GM23338 (cell line): ENCODE measurements around the gene DHX30.

Experiments
- CTCF ChIP-seq, 2 experiments: fragments of 200-600 bp in 1 of 2; sonication (generic) in 1 of 2; conservative IDR thresholded peaks; 2 replicates each; pipeline versions ENCODE4 v1.5.1 to v1.6.1; 2016 to 2017; ENCODE audit warnings: antibody characterized with exemption in 2 of 2, low read depth in 2 of 2, mild to moderate bottlenecking in 2 of 2, moderate library complexity in 1 of 2
- JUNB ChIP-seq: IDR thresholded peaks from one replicate; pipeline ENCODE4 v1.6.1; 2016; ENCODE audit warnings: antibody characterized with exemption; ENCODE audit not compliant: unreplicated experiment
- POLR2AphosphoS5 ChIP-seq: IDR thresholded peaks from 2 replicates; pipeline ENCODE4 v1.6.1; 2016; ENCODE audit warnings: antibody characterized with exemption, low read depth
- REST ChIP-seq: IDR thresholded peaks from one replicate; pipeline ENCODE4 v1.6.1; 2018; ENCODE audit warnings: antibody characterized with exemption; ENCODE audit not compliant: unreplicated experiment

GRCh38 chr3:47825590-47825989 is 22.7 kb downstream of the DHX30 start:
- TF ChIP-seq CTCF (conservative IDR thresholded peaks at IDR 0.05; ENCODE audit: low read depth in 2 of 2): no peak
- no peak for TF ChIP-seq POLR2AphosphoS5
- no peak for TF ChIP-seq JUNB
- no peak for TF ChIP-seq REST
